Nephron progenitor cell (in vitro differentiated cells): ENCODE data around the gene ALK.

Experiments used
- DNase-seq: peaks from one replicate; pipeline ENCODE4 v3.0.0; 2021
- H3K27ac Mint-ChIP-seq: 2 replicates; pipeline ENCODE4 v1.8.0; 2021; ENCODE audit warnings: mild to moderate bottlenecking, moderate library complexity, mixed read lengths
- H3K27me3 Mint-ChIP-seq: 2 replicates; pipeline ENCODE4 v1.8.0; 2021; ENCODE audit warnings: mild to moderate bottlenecking, low read depth, mixed read lengths; ENCODE audit not compliant: poor library complexity
- H3K36me3 Mint-ChIP-seq: 2 replicates; pipeline ENCODE4 v1.8.0; 2021; ENCODE audit warnings: low read depth, mixed read lengths
- H3K4me1 Mint-ChIP-seq: 2 replicates; pipeline ENCODE4 v1.8.0; 2021; ENCODE audit warnings: mixed read lengths
- H3K4me3 Mint-ChIP-seq: 2 replicates; pipeline ENCODE4 v1.8.0; 2021; ENCODE audit warnings: mild to moderate bottlenecking, moderate library complexity, mixed read lengths
- H3K9me3 Mint-ChIP-seq: 2 replicates; pipeline ENCODE4 v1.8.0; 2021; ENCODE audit warnings: mild to moderate bottlenecking, moderate library complexity, mixed read lengths
- CTCF ChIP-seq: fragments of 200-600 bp; sonication (generic); IDR thresholded peaks from 2 replicates; pipeline ENCODE4 v1.5.0; 2021; ENCODE audit warnings: antibody characterized with exemption

Gene ALK

GRCh38 chr2:29449499-29449898 lies 471.9 kb downstream of the ALK start:
- H3K4me3 Mint-ChIP-seq = no peak overlapping the region
- peaks cover 4% of the 10 kb centered on the region for H3K9me3 Mint-ChIP-seq
- no peak for TF ChIP-seq CTCF
- peak overlapping the region; percentile 8 for H3K27ac Mint-ChIP-seq
- DNase-seq = no peak
- no peaks in the 10 kb centered on the region for H3K36me3 Mint-ChIP-seq
- H3K4me1 Mint-ChIP-seq = peaks cover 71% of the 10 kb centered on the region
- H3K27me3 Mint-ChIP-seq = peaks cover 3% of the 10 kb centered on the region

GRCh38 chr2:29448096-29448688 lies 473.2 kb downstream of the ALK start:
- Mint-ChIP-seq H3K4me1 (peaks cover 71% of the 10 kb centered on the region), H3K27me3 (no peaks in the 10 kb centered on the region), H3K36me3 (no peaks in the 10 kb centered on the region), H3K4me3 (no peak overlapping the region), H3K9me3 (peaks cover 4% of the 10 kb centered on the region), H3K27ac (no peak overlapping the region)
- DNase-seq = no peak
- no peak for TF ChIP-seq CTCF

- Mint-ChIP-seq H3K9me3 (peaks cover 4% of the 10 kb centered on the region), H3K4me1 (peaks cover 71% of the 10 kb centered on the region), H3K4me3 (no peak overlapping the region), H3K27ac (no peak overlapping the region), H3K27me3 (peaks cover under 1% of the 10 kb centered on the region), H3K36me3 (no peaks in the 10 kb centered on the region)
- TF ChIP-seq CTCF = no peak
- DNase-seq = no peak
These were observed 473.9 kb downstream of the ALK start for GRCh38 chr2:29447513-29447912.

GRCh38 chr2:29446847-29447246 lies 474.5 kb downstream of the ALK start:
- H3K36me3 Mint-ChIP-seq = no peaks in the 10 kb centered on the region
- H3K4me1 Mint-ChIP-seq = peaks cover 64% of the 10 kb centered on the region
- no peak overlapping the region for H3K4me3 Mint-ChIP-seq
- H3K27ac Mint-ChIP-seq = no peak overlapping the region
- TF ChIP-seq CTCF = no peak
- peaks cover 4% of the 10 kb centered on the region for H3K9me3 Mint-ChIP-seq
- peaks cover 4% of the 10 kb centered on the region for H3K27me3 Mint-ChIP-seq
- DNase-seq = no peak

GRCh38 chr2:29444150-29444549 lies 477.2 kb downstream of the ALK start:
- peaks cover 4% of the 10 kb centered on the region for H3K27me3 Mint-ChIP-seq
- TF ChIP-seq CTCF = no peak
- H3K36me3 Mint-ChIP-seq = no peaks in the 10 kb centered on the region
- DNase-seq = no peak
- peaks cover 4% of the 10 kb centered on the region for H3K9me3 Mint-ChIP-seq
- peaks cover 37% of the 10 kb centered on the region for H3K4me1 Mint-ChIP-seq
- H3K27ac Mint-ChIP-seq = no peak overlapping the region
- no peak overlapping the region for H3K4me3 Mint-ChIP-seq

GRCh38 chr2:29443627-29444026 lies 477.8 kb downstream of the ALK start:
- H3K9me3 Mint-ChIP-seq = peaks cover 4% of the 10 kb centered on the region
- H3K27me3 Mint-ChIP-seq = peaks cover 4% of the 10 kb centered on the region
- H3K36me3 Mint-ChIP-seq = no peaks in the 10 kb centered on the region
- peaks cover 32% of the 10 kb centered on the region for H3K4me1 Mint-ChIP-seq
- no peak for DNase-seq
- TF ChIP-seq CTCF = no peak
- no peak overlapping the region for H3K27ac Mint-ChIP-seq
- no peak overlapping the region for H3K4me3 Mint-ChIP-seq
